ENCODE data around the gene KDSR.

- TF ChIP-seq MAX (IDR thresholded peaks at IDR 0.05) (no peak), CTCF (IDR thresholded peaks at IDR 0.05; ENCODE audit: low read depth, low read length, missing input control) (no peak)
Observed at GRCh38 chr18:63412953-63413352, 45.9 kb upstream of the KDSR start.

Measured in liver (tissue), 2 donors.